Measurements from ENCODE around the gene DOP1A.

DNA sequence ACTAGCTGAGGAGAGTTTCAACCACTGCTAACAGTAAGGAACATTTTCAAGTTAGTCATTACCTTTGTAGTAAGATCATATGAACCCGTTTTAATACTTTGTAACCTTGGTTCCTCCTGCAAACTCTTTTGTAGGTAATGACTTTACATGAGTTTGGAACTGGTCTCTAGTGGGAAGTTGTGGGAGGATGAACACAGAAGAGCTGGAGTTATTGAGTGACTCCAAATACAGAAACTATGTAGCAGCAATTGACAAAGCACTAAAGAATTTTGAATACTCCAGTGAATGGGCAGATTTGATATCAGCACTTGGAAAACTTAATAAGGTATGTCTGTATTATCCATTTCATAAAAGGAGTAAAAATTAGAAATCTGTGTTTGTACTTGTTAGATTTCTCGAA lies 29.3 kb downstream of the DOP1A start:
- TF ChIP-seq, protein P1, sequence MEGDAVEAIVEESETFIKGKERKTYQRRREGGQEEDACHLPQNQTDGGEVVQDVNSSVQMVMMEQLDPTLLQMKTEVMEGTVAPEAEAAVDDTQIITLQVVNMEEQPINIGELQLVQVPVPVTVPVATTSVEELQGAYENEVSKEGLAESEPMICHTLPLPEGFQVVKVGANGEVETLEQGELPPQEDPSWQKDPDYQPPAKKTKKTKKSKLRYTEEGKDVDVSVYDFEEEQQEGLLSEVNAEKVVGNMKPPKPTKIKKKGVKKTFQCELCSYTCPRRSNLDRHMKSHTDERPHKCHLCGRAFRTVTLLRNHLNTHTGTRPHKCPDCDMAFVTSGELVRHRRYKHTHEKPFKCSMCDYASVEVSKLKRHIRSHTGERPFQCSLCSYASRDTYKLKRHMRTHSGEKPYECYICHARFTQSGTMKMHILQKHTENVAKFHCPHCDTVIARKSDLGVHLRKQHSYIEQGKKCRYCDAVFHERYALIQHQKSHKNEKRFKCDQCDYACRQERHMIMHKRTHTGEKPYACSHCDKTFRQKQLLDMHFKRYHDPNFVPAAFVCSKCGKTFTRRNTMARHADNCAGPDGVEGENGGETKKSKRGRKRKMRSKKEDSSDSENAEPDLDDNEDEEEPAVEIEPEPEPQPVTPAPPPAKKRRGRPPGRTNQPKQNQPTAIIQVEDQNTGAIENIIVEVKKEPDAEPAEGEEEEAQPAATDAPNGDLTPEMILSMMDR (IDR thresholded peaks at IDR 0.05), result no peak
- TF ChIP-seq ZFX (IDR thresholded peaks at IDR 0.05; ENCODE audit: borderline replicate concordance), result no peak

Measured in 22Rv1 (cell line).